GM12891 (cell line): ENCODE data around the gene CETN2.
"Not testable (repeated sequence)": the region's sequence is repeated elsewhere in the genome, so short reads cannot be mapped to it uniquely, and the experiment has no call there.

Source experiments
- DNase-seq: peaks from one replicate; pipeline ENCODE4 v3.0.0; 2011; ENCODE audit warnings: low spot score; ENCODE audit not compliant: insufficient read length
- FAIRE-seq: peaks from 2 replicates; lab custom pipeline; 2011; peaks lifted over from hg19 to GRCh38; lab: Jason Lieb, UNC
- PAX5 ChIP-seq: IDR thresholded peaks from 2 replicates; pipeline ENCODE4 v1.6.1; 2011; ENCODE audit warnings: low read length, moderate library complexity, mild to moderate bottlenecking; ENCODE audit not compliant: insufficient read depth, severe bottlenecking
- POLR2A ChIP-seq: IDR thresholded peaks from 2 replicates; pipeline ENCODE4 v1.6.1; 2011; ENCODE audit warnings: low read depth, low read length, control low read depth
- POLR2AphosphoS5 ChIP-seq: IDR thresholded peaks from 2 replicates; pipeline ENCODE4 v1.6.1; 2011; ENCODE audit warnings: low read depth, low read length, control low read depth
- POU2F2 ChIP-seq: IDR thresholded peaks from 2 replicates; pipeline ENCODE4 v1.6.1; 2011; ENCODE audit warnings: low read depth, mild to moderate bottlenecking, control low read depth, low read length, moderate library complexity
- SPI1 ChIP-seq: IDR thresholded peaks from 2 replicates; pipeline ENCODE4 v1.6.1; 2011; ENCODE audit warnings: low read depth, low read length, control low read depth
- TAF1 ChIP-seq: IDR thresholded peaks from 2 replicates; pipeline ENCODE4 v1.6.1; 2011; ENCODE audit warnings: low read depth, low read length, control low read depth

Gene CETN2

DNA sequence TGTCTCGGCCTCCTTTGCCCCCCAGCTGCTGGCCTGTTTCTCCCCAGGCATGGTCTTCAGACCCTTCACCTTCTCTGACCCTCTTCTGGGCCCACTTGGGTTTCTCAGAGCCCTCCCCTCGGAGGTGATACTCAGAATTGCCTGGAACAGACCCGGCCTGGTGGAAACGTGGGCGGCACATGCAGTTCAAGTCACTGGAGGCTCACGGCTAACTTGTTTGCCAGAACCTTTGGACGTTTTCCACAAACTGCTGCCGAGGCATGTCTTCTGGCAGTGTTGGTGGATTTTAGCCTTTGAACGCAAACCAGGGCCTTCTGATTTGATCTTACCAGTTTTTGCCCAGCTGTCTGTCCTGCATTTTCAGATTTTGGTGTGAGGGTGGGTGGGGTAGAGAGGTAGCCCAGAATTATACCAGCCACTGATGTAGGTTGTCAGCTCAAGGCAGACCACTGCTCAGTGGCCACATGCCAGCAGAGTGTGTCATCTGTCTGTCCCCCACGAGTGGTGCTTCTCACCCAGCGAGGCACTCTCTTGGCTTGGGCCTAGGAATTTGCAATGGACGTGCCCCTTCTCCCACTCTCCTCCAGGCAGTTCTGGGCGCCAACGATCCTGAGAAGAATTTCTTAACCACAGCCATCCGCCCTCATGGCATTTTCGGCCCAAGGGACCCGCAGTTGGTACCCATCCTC, 34.8 kb upstream of the CETN2 start:
- FAIRE-seq (no peak), DNase-seq (no peak)
- no peak for TF ChIP-seq TAF1
- TF ChIP-seq POLR2A: no peak
- TF ChIP-seq POLR2AphosphoS5: no peak
- TF ChIP-seq SPI1: no peak
- no peak for TF ChIP-seq PAX5
- TF ChIP-seq POU2F2: no peak

- no peak for TF ChIP-seq PAX5
- no peak for TF ChIP-seq POU2F2
- TF ChIP-seq TAF1: no peak
- TF ChIP-seq POLR2A: no peak
- no peak for TF ChIP-seq SPI1
- no peak for TF ChIP-seq POLR2AphosphoS5
- DNase-seq: no peak
- no peak for FAIRE-seq
These were observed 31.3 kb upstream of the CETN2 start for GRCh38 chrX:152861826-152862225.

- DNase-seq: no peak
- peak; percentile 50 for FAIRE-seq
- TF ChIP-seq POU2F2 (no peak), TAF1 (no peak), PAX5 (no peak), POLR2AphosphoS5 (no peak), POLR2A (no peak), SPI1 (no peak)
These were observed 30.6 kb upstream of the CETN2 start for GRCh38 chrX:152861116-152861515.

DNA sequence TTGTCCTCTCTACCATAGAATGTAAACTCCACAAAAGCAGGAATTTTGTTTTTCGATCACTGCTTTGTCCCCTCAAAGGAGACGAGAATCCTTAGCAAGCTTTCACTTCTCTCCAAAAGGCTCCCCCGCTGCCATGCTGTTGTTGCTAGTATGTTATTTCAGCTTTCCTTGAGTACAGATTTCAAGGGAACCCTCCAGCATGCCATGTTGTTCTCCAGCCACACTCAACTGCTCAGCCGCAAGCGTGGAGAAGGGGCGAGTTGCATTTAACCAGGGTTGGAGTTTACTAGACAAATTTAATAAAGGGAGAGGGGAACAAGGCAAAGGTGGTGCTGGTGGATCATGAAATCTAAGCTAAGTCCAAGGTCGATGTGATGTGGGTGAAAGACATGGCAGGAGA, 23.4 kb upstream of the CETN2 start:
- TF ChIP-seq POLR2AphosphoS5: no peak
- TF ChIP-seq SPI1: no peak
- DNase-seq: no peak
- FAIRE-seq: no peak

- FAIRE-seq (no peak), DNase-seq (no peak)
- no peak for TF ChIP-seq POLR2AphosphoS5
- TF ChIP-seq TAF1: no peak
- no peak for TF ChIP-seq SPI1
- no peak for TF ChIP-seq PAX5
- TF ChIP-seq POU2F2: no peak
- no peak for TF ChIP-seq POLR2A
These were observed 19.9 kb upstream of the CETN2 start for GRCh38 chrX:152850465-152850864.

DNA sequence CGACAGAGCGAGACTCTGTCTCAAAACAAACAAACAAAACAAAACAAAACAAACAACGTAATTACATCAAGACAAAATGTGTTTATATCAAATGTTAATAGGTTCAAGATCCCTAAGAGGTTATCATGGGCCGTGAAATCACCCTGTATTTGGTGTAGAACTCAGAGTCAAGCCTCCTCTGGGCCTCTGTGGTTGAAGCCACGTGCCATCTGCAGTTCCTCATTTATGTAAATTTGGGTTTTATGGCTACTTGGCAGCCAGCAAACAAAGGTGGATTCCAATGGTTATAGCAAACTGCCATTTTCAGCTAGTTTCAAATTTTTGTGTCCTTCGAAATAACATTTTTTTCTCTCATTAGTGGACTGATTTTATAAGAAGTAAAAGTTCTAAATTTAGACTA, 16.7 kb upstream of the CETN2 start:
- FAIRE-seq (no peak), DNase-seq (no peak)
- TF ChIP-seq POLR2AphosphoS5 (no peak), SPI1 (peak; percentile 39; the same call in 1 of the 2 replicates), TAF1 (no peak)

DNA sequence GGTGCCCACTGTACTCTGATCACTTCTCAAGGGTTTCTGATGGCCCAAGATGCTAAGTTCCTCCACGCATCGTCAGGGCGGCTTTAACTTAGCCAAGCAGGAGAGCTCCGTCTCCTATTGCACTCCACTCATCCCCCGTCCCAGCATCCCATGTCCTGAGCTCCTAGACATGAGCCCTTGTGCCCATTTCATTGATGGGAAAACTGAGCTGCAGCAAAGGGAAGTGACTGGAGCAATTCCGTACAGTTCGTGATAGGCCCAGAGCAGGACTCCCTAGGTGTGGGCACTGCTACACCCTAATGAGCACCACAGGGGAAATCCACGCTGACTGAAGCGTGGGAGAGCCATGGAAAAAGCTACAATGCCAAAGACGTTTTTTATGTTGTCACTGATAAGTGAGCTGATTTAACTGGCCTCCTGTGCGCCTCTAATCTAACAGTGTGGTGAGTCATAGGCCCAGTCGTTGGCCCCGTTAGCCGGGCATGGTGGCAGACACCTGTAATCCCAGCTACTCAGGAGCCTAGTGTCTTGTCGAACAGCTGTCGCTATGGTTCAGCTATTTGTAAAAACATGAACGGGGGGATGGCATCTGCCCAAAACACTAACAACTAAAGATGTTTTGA, 15.2 kb upstream of the CETN2 start:
- FAIRE-seq (no peak), DNase-seq (no peak)
- TF ChIP-seq POLR2AphosphoS5 (no peak), POU2F2 (no peak), SPI1 (no peak), TAF1 (no peak)

- no peak for TF ChIP-seq POU2F2
- no peak for TF ChIP-seq POLR2AphosphoS5
- TF ChIP-seq POLR2A: no peak
- DNase-seq (no peak), FAIRE-seq (no peak)
These were observed 13.7 kb upstream of the CETN2 start for GRCh38 chrX:152844256-152844655.

- no peak for DNase-seq
- TF ChIP-seq POLR2AphosphoS5: no peak
- TF ChIP-seq TAF1: no peak
- no peak for TF ChIP-seq POLR2A
- TF ChIP-seq SPI1: no peak
- no peak for TF ChIP-seq PAX5
- no peak for TF ChIP-seq POU2F2
- FAIRE-seq: no peak
These were observed 13.3 kb upstream of the CETN2 start for GRCh38 chrX:152843852-152844251.

GRCh38 chrX:152842772-152843338, 12.3 kb upstream of the CETN2 start:
- DNase-seq (no peak), FAIRE-seq (no peak)
- TF ChIP-seq TAF1 (no peak), POLR2AphosphoS5 (no peak), SPI1 (no peak), PAX5 (no peak), POLR2A (no peak), POU2F2 (no peak)

GRCh38 chrX:152835470-152835869, 4.9 kb upstream of the CETN2 start:
- not testable (repeated sequence) for FAIRE-seq, DNase-seq
